ENCODE data around the gene MYO10.

MYO10 gene

DNA sequence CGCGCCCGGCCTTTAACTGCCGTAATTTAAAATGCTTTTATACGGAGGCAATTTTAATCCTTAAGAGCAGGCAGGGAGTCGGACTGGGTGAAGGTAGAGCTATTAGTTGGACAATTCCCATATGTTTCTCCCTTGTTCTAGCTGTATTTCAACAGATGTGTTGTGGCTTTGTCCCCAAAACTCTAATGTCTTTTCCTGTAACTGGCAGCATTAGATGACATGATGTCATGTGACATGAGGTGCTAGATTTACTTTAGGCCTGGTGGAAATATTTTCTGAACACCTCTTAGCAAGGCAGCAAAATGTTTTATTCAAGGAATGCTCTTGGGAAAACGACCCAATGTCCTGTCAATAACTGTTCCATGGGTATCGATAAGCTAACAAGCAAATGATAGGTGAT is 8.5 kb downstream of the MYO10 start:
- TF ChIP-seq, protein P1, sequence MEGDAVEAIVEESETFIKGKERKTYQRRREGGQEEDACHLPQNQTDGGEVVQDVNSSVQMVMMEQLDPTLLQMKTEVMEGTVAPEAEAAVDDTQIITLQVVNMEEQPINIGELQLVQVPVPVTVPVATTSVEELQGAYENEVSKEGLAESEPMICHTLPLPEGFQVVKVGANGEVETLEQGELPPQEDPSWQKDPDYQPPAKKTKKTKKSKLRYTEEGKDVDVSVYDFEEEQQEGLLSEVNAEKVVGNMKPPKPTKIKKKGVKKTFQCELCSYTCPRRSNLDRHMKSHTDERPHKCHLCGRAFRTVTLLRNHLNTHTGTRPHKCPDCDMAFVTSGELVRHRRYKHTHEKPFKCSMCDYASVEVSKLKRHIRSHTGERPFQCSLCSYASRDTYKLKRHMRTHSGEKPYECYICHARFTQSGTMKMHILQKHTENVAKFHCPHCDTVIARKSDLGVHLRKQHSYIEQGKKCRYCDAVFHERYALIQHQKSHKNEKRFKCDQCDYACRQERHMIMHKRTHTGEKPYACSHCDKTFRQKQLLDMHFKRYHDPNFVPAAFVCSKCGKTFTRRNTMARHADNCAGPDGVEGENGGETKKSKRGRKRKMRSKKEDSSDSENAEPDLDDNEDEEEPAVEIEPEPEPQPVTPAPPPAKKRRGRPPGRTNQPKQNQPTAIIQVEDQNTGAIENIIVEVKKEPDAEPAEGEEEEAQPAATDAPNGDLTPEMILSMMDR (IDR thresholded peaks at IDR 0.05; ENCODE audit: insufficient read depth, low read length, poor library complexity, severe bottlenecking) = no peak
- DNase-seq (ENCODE audit: extremely low read depth, insufficient read length) = no peak
- H3K36me3 ChIP-seq (ENCODE audit: control insufficient read depth, insufficient read depth, low read length) = no peaks in the 10 kb centered on the region
- H3K4me3 ChIP-seq (replicated peaks; ENCODE audit: low read depth, low read length) = no peak overlapping the region
- no peaks in the 10 kb centered on the region for H3K27me3 ChIP-seq (replicated peaks; ENCODE audit: control insufficient read depth, insufficient read depth, low read length)

DNA sequence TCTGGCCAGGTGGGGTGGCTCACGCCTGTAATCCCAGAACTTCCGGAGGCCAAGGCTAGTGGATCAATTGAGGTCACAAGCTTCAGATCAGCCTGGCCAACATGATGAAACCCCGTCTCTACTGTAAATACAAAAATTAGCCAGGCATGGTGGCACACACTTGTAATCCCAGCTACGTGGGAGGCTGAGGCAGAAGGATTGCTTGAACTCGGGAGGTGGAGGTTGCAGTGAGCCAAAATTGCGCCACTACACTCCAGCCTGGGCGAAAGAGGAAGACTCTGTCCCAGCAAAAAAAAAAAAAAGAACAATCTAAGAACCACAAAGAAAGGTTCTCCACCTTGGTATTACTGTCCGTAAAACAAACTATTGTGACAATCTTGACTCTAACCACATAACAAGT is 9.7 kb downstream of the MYO10 start:
- DNase-seq (ENCODE audit: extremely low read depth, insufficient read length) = no peak
- no peaks in the 10 kb centered on the region for H3K36me3 ChIP-seq (ENCODE audit: control insufficient read depth, insufficient read depth, low read length)
- TF ChIP-seq, protein P1 (IDR thresholded peaks at IDR 0.05; ENCODE audit: insufficient read depth, low read length, poor library complexity, severe bottlenecking) = no peak
- H3K4me3 ChIP-seq (replicated peaks; ENCODE audit: low read depth, low read length) = no peak overlapping the region
- H3K27me3 ChIP-seq (replicated peaks; ENCODE audit: control insufficient read depth, insufficient read depth, low read length) = no peaks in the 10 kb centered on the region

DNA sequence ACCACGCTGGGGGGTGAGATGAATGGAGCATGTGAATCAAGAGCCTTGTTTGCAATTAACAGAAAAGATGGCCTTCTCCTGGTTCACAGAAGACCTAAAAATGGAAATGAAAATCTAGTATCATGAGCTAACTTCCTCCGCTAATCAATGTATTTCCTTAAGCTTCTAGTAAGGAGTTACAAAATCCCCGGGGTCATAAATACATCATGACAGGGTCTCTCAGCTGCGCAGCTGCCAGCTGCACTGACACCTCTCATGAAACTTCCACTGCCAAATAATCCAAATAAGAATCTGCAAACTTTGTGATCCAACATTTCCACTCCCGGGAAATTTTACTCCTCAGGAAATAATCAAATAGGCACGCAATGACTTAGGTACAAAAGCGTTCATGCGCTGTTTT is 11.9 kb downstream of the MYO10 start:
- H3K27me3 ChIP-seq (replicated peaks; ENCODE audit: control insufficient read depth, insufficient read depth, low read length) = no peaks in the 10 kb centered on the region
- DNase-seq (ENCODE audit: extremely low read depth, insufficient read length) = no peak
- TF ChIP-seq, protein P1 (IDR thresholded peaks at IDR 0.05; ENCODE audit: insufficient read depth, low read length, poor library complexity, severe bottlenecking) = no peak
- H3K4me3 ChIP-seq (replicated peaks; ENCODE audit: low read depth, low read length) = no peak overlapping the region
- H3K36me3 ChIP-seq (ENCODE audit: control insufficient read depth, insufficient read depth, low read length) = no peaks in the 10 kb centered on the region

DNA sequence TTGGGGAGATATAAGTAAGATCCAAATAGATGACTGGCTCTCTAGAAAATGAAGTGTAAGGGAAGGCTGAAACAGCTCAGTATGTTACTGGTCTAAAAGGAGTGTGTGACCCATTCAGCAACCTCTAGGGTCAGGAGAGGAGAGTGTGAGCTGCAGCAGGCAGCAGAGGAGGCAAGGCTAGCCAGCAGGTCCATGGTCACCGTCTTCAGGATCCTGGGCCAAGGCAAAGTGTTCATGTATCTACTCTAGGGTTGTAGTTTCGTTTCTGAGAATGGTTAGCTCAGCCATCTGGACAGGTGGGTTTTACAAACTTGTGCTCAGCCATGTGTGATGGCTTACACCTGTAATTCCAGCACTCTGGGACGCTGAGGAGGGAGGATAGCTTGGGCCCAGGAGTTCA is 13.7 kb downstream of the MYO10 start:
- Histone ChIP-seq H3K4me3 (replicated peaks; ENCODE audit: low read depth, low read length) (no peak overlapping the region), H3K27me3 (replicated peaks; ENCODE audit: control insufficient read depth, insufficient read depth, low read length) (no peaks in the 10 kb centered on the region), H3K36me3 (ENCODE audit: control insufficient read depth, insufficient read depth, low read length) (no peaks in the 10 kb centered on the region)
- TF ChIP-seq, protein P1 (IDR thresholded peaks at IDR 0.05; ENCODE audit: insufficient read depth, low read length, poor library complexity, severe bottlenecking) = no peak
- DNase-seq (ENCODE audit: extremely low read depth, insufficient read length) = no peak

DNA sequence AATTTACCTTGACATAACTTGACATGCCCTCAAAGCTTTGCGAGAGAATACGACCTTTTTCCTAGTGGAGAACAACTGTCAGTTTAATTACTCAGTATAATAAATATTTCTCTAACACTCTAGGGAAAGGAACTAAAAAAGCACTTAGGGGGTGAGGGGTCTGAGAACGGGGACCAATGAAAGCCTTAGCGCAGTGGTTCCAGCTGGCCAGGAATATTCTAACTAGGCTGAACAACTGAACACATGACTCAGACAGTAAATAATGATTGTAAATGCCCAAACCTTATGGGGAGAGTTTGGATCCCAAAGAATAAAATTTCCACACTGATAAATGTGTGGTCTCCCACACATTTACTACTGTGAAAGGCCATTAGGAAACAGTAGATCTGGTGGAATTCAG is 14.9 kb downstream of the MYO10 start:
- no peak overlapping the region for H3K4me3 ChIP-seq (replicated peaks; ENCODE audit: low read depth, low read length)
- H3K36me3 ChIP-seq (ENCODE audit: control insufficient read depth, insufficient read depth, low read length) = no peaks in the 10 kb centered on the region
- no peaks in the 10 kb centered on the region for H3K27me3 ChIP-seq (replicated peaks; ENCODE audit: control insufficient read depth, insufficient read depth, low read length)
- TF ChIP-seq, protein P1 (IDR thresholded peaks at IDR 0.05; ENCODE audit: insufficient read depth, low read length, poor library complexity, severe bottlenecking) = no peak
- no peak for DNase-seq (ENCODE audit: extremely low read depth, insufficient read length)

DNA sequence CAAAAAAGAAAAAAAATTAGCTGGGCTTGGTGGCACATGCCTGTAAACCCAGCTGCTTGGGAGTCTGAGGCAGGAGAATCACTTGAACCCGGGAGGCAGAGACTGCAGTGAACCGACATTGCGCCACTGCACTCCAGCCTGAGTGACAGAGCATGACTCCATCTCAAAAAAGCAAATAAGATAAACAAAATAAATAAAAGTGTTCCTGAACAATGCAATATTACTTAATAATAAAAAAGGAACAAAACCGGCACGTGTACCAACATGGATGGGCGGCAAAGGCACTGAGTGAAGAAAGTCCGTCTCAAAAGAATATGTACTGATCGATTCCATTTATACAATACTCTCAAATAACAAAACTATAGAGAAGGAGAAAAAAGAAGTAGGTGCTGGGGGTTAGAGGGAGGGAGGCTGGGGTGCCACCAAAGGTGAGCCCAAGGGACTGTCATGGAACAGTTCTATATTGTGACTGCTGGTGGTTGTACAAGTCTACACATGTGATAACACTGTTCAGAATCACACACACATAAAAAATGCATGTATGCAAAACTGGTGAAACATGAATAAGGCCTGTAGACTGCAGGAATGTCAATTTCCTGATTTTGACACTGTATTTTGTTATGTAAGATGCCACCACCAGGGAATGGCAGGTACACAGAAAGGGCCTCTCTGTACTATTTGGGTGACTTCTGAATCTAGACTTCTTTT is 15.8 kb downstream of the MYO10 start:
- TF ChIP-seq, protein P1 (IDR thresholded peaks at IDR 0.05; ENCODE audit: insufficient read depth, low read length, poor library complexity, severe bottlenecking) = no peak
- no peak overlapping the region for H3K4me3 ChIP-seq (replicated peaks; ENCODE audit: low read depth, low read length)
- H3K36me3 ChIP-seq (ENCODE audit: control insufficient read depth, insufficient read depth, low read length) = no peaks in the 10 kb centered on the region
- no peaks in the 10 kb centered on the region for H3K27me3 ChIP-seq (replicated peaks; ENCODE audit: control insufficient read depth, insufficient read depth, low read length)
- no peak for DNase-seq (ENCODE audit: extremely low read depth, insufficient read length)

Measured in GM06990 (cell line).